Measurements from ENCODE around the gene ARAP3. TPM values are rescaled to one million over a fixed set of nuclear protein-coding genes. Genes with fewer than 3 reads are reported as not detected.
A peak's percentile ranks its signal among the peaks of the same experiment; 100 is the strongest.

Gene ARAP3
- polyA plus RNA-seq, 10 donors, result 10.0 to 18.3 (median 14.4) TPM

GRCh38 chr5:141672071-141672840 lies 9.8 kb downstream of the ARAP3 start:
- no peak for DNase-seq

- no peak for DNase-seq
These were observed 12.5 kb downstream of the ARAP3 start for GRCh38 chr5:141669520-141669919.

GRCh38 chr5:141668601-141669265 lies 13.3 kb downstream of the ARAP3 start:
- no peak for DNase-seq

GRCh38 chr5:141665995-141666940 lies 15.8 kb downstream of the ARAP3 start:
- DNase-seq, result no peak

- peak; percentile 43 to 83 (median 73) for DNase-seq
These were observed 17.1 kb downstream of the ARAP3 start for GRCh38 chr5:141664733-141665461.

- DNase-seq, result no peak
These were observed 18.5 kb downstream of the ARAP3 start for GRCh38 chr5:141663506-141663905.

GRCh38 chr5:141662028-141662427 lies 20.0 kb downstream of the ARAP3 start:
- DNase-seq, result no peak

GRCh38 chr5:141657937-141658545 lies 24.0 kb downstream of the ARAP3 start:
- peak in 1 of 3 donors; percentile 81 for DNase-seq

GRCh38 chr5:141657404-141657803 lies 24.6 kb downstream of the ARAP3 start:
- no peak for DNase-seq

GRCh38 chr5:141656396-141656795 lies 25.6 kb downstream of the ARAP3 start:
- DNase-seq, result no peak

GRCh38 chr5:141655020-141655419 lies 27.0 kb downstream of the ARAP3 start:
- DNase-seq, result no peak

GRCh38 chr5:141654298-141654697 lies 27.7 kb downstream of the ARAP3 start:
- peak in 1 of 3 donors; percentile 72 for DNase-seq

GRCh38 chr5:141651728-141652105 lies 30.3 kb downstream of the ARAP3 start:
- no peak for DNase-seq

GRCh38 chr5:141650851-141651727 lies 30.9 kb downstream of the ARAP3 start, which contains the start of gene FCHSD1:
TSS of gene FCHSD1 (minus strand) at chr5:141651418. CDS start at chr5:141651368, 50 bp downstream.
- DNase-seq, result peak; percentile 53 to 88 (median 84)

- no peak for DNase-seq
These were observed 32.1 kb downstream of the ARAP3 start for GRCh38 chr5:141649972-141650371.

- no peak for DNase-seq
These were observed 32.9 kb downstream of the ARAP3 start for GRCh38 chr5:141649056-141649688.

- no peak for DNase-seq
These were observed 34.2 kb downstream of the ARAP3 start for GRCh38 chr5:141647851-141648250.

- DNase-seq, result no peak
These were observed 34.8 kb downstream of the ARAP3 start for GRCh38 chr5:141647242-141647641.

GRCh38 chr5:141646026-141646425 lies 36.0 kb downstream of the ARAP3 start:
- DNase-seq, result no peak
